ENCODE measurements around the gene RBFOX2.
A peak's percentile ranks its signal among the peaks of the same experiment; 100 is the strongest.
"Not testable (repeated sequence)": the region's sequence is repeated elsewhere in the genome, so short reads cannot be mapped to it uniquely, and the experiment has no call there.

Gene RBFOX2

GRCh38 chr22:36022697-36023096 is 5.9 kb downstream of the RBFOX2 start:
- no peak overlapping the region for H3K27ac ChIP-seq
- TF ChIP-seq CTCF (conservative IDR thresholded peaks at IDR 0.05): no peak

- no peak overlapping the region for H3K27ac ChIP-seq
- no peak for TF ChIP-seq CTCF (conservative IDR thresholded peaks at IDR 0.05)
Observed at GRCh38 chr22:36022162-36022561, 6.5 kb downstream of the RBFOX2 start.

- no peak for TF ChIP-seq CTCF (conservative IDR thresholded peaks at IDR 0.05)
- no peak overlapping the region for H3K27ac ChIP-seq
Observed at GRCh38 chr22:36021606-36022153, 6.9 kb downstream of the RBFOX2 start.

- not testable (repeated sequence) for H3K27ac ChIP-seq
Observed at GRCh38 chr22:36020865-36021264, 7.8 kb downstream of the RBFOX2 start.

GRCh38 chr22:36017651-36018091 is 11.0 kb downstream of the RBFOX2 start:
- H3K27ac ChIP-seq: peak overlapping the region; percentile 68

GRCh38 chr22:36016684-36017083 is 11.9 kb downstream of the RBFOX2 start:
- no peak for TF ChIP-seq CTCF (conservative IDR thresholded peaks at IDR 0.05)
- peak overlapping the region; percentile 68; the same call in 1 of the 2 replicates for H3K27ac ChIP-seq

More at GRCh38 chr22:36017651-36018091, 11.0 kb downstream of the RBFOX2 start:
- TF ChIP-seq CTCF (conservative IDR thresholded peaks at IDR 0.05): no peak

GRCh38 chr22:36015811-36016529 is 12.7 kb downstream of the RBFOX2 start:
- TF ChIP-seq CTCF (conservative IDR thresholded peaks at IDR 0.05): no peak
- H3K27ac ChIP-seq: no peak overlapping the region; the same call in 1 of the 2 replicates
